ENCODE data around the gene ATAD2B.

The ATAD2B gene

GRCh38 chr2:23836505-23836904 is 90.4 kb downstream of the ATAD2B start:
- no peak for DNase-seq

- no peak for DNase-seq
Measured at GRCh38 chr2:23835988-23836387, 90.9 kb downstream of the ATAD2B start.

- no peak for DNase-seq
Measured at GRCh38 chr2:23835423-23835822, 91.5 kb downstream of the ATAD2B start.

- DNase-seq: no peak
Measured at GRCh38 chr2:23828986-23829385, 97.9 kb downstream of the ATAD2B start.

GRCh38 chr2:23828256-23828980 is 98.5 kb downstream of the ATAD2B start:
- DNase-seq: no peak

- DNase-seq: no peak
Measured at GRCh38 chr2:23827287-23827686, 99.6 kb downstream of the ATAD2B start.

GRCh38 chr2:23826771-23827170 is 100.2 kb downstream of the ATAD2B start:
- no peak for DNase-seq

GRCh38 chr2:23826040-23826439 is 100.9 kb downstream of the ATAD2B start:
- no peak for DNase-seq

- peak; percentile 56 to 60 for DNase-seq
Measured at GRCh38 chr2:23824777-23825212, 102.1 kb downstream of the ATAD2B start.

- no peak for DNase-seq
Measured at GRCh38 chr2:23823863-23824262, 103.1 kb downstream of the ATAD2B start.

GRCh38 chr2:23814963-23815362 is 112.0 kb downstream of the ATAD2B start:
- no peak for DNase-seq

- no peak for DNase-seq
Measured at GRCh38 chr2:23813438-23813837, 113.5 kb downstream of the ATAD2B start.

- DNase-seq: no peak
Measured at GRCh38 chr2:23809150-23809549, 117.8 kb downstream of the ATAD2B start.

GRCh38 chr2:23806665-23807249 is 120.2 kb downstream of the ATAD2B start:
- no peak for DNase-seq

GRCh38 chr2:23806201-23806600 is 120.7 kb downstream of the ATAD2B start:
- no peak for DNase-seq

- DNase-seq: peak in 1 of 2 experiments; percentile 41
Measured at GRCh38 chr2:23803965-23804542, 122.9 kb downstream of the ATAD2B start.

GRCh38 chr2:23803264-23803964 is 123.5 kb downstream of the ATAD2B start:
- no peak for DNase-seq

GRCh38 chr2:23801396-23801795 is 125.5 kb downstream of the ATAD2B start:
- DNase-seq: no peak

- no peak for DNase-seq
Measured at GRCh38 chr2:23794234-23794633, 132.7 kb downstream of the ATAD2B start.

GRCh38 chr2:23793476-23793875 is 133.4 kb downstream of the ATAD2B start:
- no peak for DNase-seq

- DNase-seq: no peak
Measured at GRCh38 chr2:23791030-23791429, 135.9 kb downstream of the ATAD2B start.

GRCh38 chr2:23789012-23789411 is 137.9 kb downstream of the ATAD2B start:
- DNase-seq: no peak

GRCh38 chr2:23788100-23788499 is 138.8 kb downstream of the ATAD2B start:
- DNase-seq: no peak

GRCh38 chr2:23784971-23785370 is 142.0 kb downstream of the ATAD2B start:
- no peak for DNase-seq
